Stimulated activated CD8-positive, alpha-beta memory T cell treated with anti-CD3 and anti-CD28 coated beads, Interleukin-12 subunit alpha, Interleukin-12 subunit beta, amount 100 ng/mL, for 4 hours (primary cell): ENCODE data around the gene TMEM255B.

Experiments used
- DNase-seq: peaks from one replicate; pipeline ENCODE4 v3.0.0-alpha.2; 2020; ENCODE audit warnings: low read depth

TMEM255B gene

GRCh38 chr13:113804017-113804702 is 45.1 kb downstream of the TMEM255B start:
- no peak for DNase-seq

- DNase-seq = no peak
Measured at GRCh38 chr13:113804703-113805430, 45.8 kb downstream of the TMEM255B start.

- DNase-seq = no peak
Measured at GRCh38 chr13:113805431-113806103, 46.5 kb downstream of the TMEM255B start.

GRCh38 chr13:113806104-113806471 is 47.1 kb downstream of the TMEM255B start:
- DNase-seq = no peak

GRCh38 chr13:113806526-113806925 is 47.5 kb downstream of the TMEM255B start:
- DNase-seq = no peak

- no peak for DNase-seq
Measured at GRCh38 chr13:113808058-113808834, 49.2 kb downstream of the TMEM255B start.

GRCh38 chr13:113809934-113810333 is 50.9 kb downstream of the TMEM255B start:
- DNase-seq = no peak

- DNase-seq = no peak
Measured at GRCh38 chr13:113810640-113811039, 51.6 kb downstream of the TMEM255B start.

GRCh38 chr13:113811081-113811928 is 52.3 kb downstream of the TMEM255B start:
- DNase-seq = no peak

- no peak for DNase-seq
Measured at GRCh38 chr13:113812178-113813040, 53.4 kb downstream of the TMEM255B start.

GRCh38 chr13:113813070-113813748 is 54.2 kb downstream of the TMEM255B start:
- DNase-seq = no peak

- no peak for DNase-seq
Measured at GRCh38 chr13:113813749-113814434, 54.9 kb downstream of the TMEM255B start.

GRCh38 chr13:113814435-113814821 is 55.4 kb downstream of the TMEM255B start:
- DNase-seq = no peak

- no peak for DNase-seq
Measured at GRCh38 chr13:113815151-113816058, 56.4 kb downstream of the TMEM255B start.

GRCh38 chr13:113816254-113816929 is 57.4 kb downstream of the TMEM255B start:
- no peak for DNase-seq

GRCh38 chr13:113816946-113817859 is 58.2 kb downstream of the TMEM255B start:
- peak; percentile 54 for DNase-seq
